Sigmoid colon (tissue), 4 donors: ENCODE measurements around the gene MRI1.
"Not testable (repeated sequence)": the region's sequence is repeated elsewhere in the genome, so short reads cannot be mapped to it uniquely, and the experiment has no call there.

Source experiments
- EP300 ChIP-seq, 4 donors: sonication (generic); formaldehyde crosslinking; IDR thresholded peaks; one replicate each; pipeline ENCODE4 v1.6.1; 2017; ENCODE audit warnings: antibody characterized with exemption in 4 of 4
- POLR2A ChIP-seq, 2 donors: fragments of 450-650 bp; IDR thresholded peaks; one replicate each; pipeline ENCODE4 v1.6.1; 2016; ENCODE audit warnings: antibody characterized with exemption in 2 of 2, mild to moderate bottlenecking in 2 of 2, moderate library complexity in 2 of 2
- POLR2AphosphoS5 ChIP-seq, 4 donors: sonication (generic); formaldehyde crosslinking; IDR thresholded peaks; one replicate each; pipeline ENCODE4 v1.6.1; 2017; ENCODE audit warnings: antibody characterized with exemption in 4 of 4
- TF ChIP-seq, protein P1 (sequence below), 4 experiments: fragments of 450-650 bp in 3 of 4; fragments of 200-600 bp in 1 of 4; IDR thresholded peaks; one replicate each; pipeline ENCODE4 v1.5.1; 2016 to 2019; ENCODE audit warnings: antibody characterized with exemption in 4 of 4, mild to moderate bottlenecking in 3 of 4, moderate library complexity in 2 of 4

DNA sequence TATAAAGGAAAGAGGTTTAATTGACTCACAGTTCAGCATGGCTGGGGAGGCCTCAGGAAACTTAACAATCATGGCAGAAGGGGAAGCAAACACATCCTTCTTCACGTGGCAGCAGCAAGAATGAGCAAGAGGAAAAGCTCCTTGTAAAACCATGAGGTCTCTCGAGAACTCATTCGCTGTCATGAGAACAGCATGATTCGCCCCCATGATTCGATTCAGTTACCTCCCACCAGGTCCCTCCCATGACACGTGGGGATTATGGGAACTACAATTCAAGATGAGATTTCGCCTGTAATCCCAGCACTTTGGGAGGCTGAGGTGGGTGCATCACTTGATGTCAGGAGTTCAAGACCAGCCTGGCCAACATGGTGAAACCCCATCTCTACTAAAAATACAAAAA is 10.7 kb upstream of the MRI1 start:
- TF ChIP-seq, protein P1, sequence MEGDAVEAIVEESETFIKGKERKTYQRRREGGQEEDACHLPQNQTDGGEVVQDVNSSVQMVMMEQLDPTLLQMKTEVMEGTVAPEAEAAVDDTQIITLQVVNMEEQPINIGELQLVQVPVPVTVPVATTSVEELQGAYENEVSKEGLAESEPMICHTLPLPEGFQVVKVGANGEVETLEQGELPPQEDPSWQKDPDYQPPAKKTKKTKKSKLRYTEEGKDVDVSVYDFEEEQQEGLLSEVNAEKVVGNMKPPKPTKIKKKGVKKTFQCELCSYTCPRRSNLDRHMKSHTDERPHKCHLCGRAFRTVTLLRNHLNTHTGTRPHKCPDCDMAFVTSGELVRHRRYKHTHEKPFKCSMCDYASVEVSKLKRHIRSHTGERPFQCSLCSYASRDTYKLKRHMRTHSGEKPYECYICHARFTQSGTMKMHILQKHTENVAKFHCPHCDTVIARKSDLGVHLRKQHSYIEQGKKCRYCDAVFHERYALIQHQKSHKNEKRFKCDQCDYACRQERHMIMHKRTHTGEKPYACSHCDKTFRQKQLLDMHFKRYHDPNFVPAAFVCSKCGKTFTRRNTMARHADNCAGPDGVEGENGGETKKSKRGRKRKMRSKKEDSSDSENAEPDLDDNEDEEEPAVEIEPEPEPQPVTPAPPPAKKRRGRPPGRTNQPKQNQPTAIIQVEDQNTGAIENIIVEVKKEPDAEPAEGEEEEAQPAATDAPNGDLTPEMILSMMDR (IDR thresholded peaks at IDR 0.05): not testable (repeated sequence)
- TF ChIP-seq EP300, POLR2AphosphoS5, POLR2A (IDR thresholded peaks at IDR 0.05): not testable (repeated sequence)
